Liver (tissue), 3 donors: ENCODE measurements around the gene C19orf44.

ENCODE experiments used
- FOXA1 ChIP-seq: IDR thresholded peaks from 2 replicates; pipeline ENCODE4 v1.6.1; 2016; ENCODE audit warnings: antibody characterized with exemption
- JUND ChIP-seq, 2 donors: IDR thresholded peaks; 2 replicates each; pipeline ENCODE4 v1.6.1; 2016; ENCODE audit warnings: antibody characterized with exemption in 2 of 2
- SP1 ChIP-seq: IDR thresholded peaks from 2 replicates; pipeline ENCODE4 v1.6.1; 2018; ENCODE audit warnings: antibody characterized with exemption, mild to moderate bottlenecking
- TAF1 ChIP-seq: conservative IDR thresholded peaks from 2 replicates; pipeline ENCODE4 v1.6.1; 2016; ENCODE audit warnings: antibody characterized with exemption, mild to moderate bottlenecking
- YY1 ChIP-seq: IDR thresholded peaks from 2 replicates; pipeline ENCODE4 v1.6.1; 2016; ENCODE audit warnings: antibody characterized with exemption, mild to moderate bottlenecking
- TF ChIP-seq, protein P1 (sequence below): fragments of 150-350 bp; IDR thresholded peaks from 2 replicates; pipeline ENCODE4 v1.5.1; 2017; ENCODE audit warnings: improper control_type of control experiment, low read depth, low read length; ENCODE audit not compliant: missing input control
- TF ChIP-seq, protein P2 (sequence below): IDR thresholded peaks from 2 replicates; pipeline ENCODE4 v1.6.1; 2016; ENCODE audit warnings: antibody characterized with exemption
- TF ChIP-seq, protein P3 (sequence below): IDR thresholded peaks from 2 replicates; pipeline ENCODE4 v1.6.1; 2016; ENCODE audit warnings: antibody characterized with exemption
- TF ChIP-seq, protein P4 (sequence below): IDR thresholded peaks from 2 replicates; pipeline ENCODE4 v1.6.1; 2016; ENCODE audit warnings: antibody characterized with exemption, mild to moderate bottlenecking
- donor health status: healthy.
- donor health status: healthy.

DNA sequence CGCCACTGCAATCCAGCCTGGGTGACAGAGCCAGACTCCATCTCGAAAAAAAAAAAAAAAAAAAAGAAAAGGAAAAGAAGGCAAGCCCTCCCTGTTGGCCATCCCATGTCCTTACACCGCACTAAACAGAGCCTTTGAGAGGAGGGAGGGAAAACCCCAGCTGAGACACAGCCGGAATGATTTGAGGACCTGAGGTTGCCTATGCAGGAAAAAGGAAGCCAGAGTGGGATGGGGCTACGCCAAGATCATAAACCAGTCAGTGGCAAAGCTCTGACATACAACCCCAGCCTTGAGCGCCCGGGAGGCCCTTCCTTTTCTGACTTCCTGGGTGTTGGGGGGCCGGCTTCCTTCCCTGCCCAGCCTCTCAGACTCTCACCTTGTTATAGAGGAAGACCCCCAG lies 58.6 kb downstream of the C19orf44 start:
- TF ChIP-seq, protein P1, sequence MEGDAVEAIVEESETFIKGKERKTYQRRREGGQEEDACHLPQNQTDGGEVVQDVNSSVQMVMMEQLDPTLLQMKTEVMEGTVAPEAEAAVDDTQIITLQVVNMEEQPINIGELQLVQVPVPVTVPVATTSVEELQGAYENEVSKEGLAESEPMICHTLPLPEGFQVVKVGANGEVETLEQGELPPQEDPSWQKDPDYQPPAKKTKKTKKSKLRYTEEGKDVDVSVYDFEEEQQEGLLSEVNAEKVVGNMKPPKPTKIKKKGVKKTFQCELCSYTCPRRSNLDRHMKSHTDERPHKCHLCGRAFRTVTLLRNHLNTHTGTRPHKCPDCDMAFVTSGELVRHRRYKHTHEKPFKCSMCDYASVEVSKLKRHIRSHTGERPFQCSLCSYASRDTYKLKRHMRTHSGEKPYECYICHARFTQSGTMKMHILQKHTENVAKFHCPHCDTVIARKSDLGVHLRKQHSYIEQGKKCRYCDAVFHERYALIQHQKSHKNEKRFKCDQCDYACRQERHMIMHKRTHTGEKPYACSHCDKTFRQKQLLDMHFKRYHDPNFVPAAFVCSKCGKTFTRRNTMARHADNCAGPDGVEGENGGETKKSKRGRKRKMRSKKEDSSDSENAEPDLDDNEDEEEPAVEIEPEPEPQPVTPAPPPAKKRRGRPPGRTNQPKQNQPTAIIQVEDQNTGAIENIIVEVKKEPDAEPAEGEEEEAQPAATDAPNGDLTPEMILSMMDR: no peak
- TF ChIP-seq, protein P2, sequence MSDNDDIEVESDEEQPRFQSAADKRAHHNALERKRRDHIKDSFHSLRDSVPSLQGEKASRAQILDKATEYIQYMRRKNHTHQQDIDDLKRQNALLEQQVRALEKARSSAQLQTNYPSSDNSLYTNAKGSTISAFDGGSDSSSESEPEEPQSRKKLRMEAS: no peak
- TF ChIP-seq TAF1: no peak
- TF ChIP-seq JUND (IDR thresholded peaks at IDR 0.05): no peak
- TF ChIP-seq FOXA1: no peak
- TF ChIP-seq SP1: no peak
- TF ChIP-seq, protein P3, sequence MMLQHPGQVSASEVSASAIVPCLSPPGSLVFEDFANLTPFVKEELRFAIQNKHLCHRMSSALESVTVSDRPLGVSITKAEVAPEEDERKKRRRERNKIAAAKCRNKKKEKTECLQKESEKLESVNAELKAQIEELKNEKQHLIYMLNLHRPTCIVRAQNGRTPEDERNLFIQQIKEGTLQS: no peak
- TF ChIP-seq, protein P4, sequence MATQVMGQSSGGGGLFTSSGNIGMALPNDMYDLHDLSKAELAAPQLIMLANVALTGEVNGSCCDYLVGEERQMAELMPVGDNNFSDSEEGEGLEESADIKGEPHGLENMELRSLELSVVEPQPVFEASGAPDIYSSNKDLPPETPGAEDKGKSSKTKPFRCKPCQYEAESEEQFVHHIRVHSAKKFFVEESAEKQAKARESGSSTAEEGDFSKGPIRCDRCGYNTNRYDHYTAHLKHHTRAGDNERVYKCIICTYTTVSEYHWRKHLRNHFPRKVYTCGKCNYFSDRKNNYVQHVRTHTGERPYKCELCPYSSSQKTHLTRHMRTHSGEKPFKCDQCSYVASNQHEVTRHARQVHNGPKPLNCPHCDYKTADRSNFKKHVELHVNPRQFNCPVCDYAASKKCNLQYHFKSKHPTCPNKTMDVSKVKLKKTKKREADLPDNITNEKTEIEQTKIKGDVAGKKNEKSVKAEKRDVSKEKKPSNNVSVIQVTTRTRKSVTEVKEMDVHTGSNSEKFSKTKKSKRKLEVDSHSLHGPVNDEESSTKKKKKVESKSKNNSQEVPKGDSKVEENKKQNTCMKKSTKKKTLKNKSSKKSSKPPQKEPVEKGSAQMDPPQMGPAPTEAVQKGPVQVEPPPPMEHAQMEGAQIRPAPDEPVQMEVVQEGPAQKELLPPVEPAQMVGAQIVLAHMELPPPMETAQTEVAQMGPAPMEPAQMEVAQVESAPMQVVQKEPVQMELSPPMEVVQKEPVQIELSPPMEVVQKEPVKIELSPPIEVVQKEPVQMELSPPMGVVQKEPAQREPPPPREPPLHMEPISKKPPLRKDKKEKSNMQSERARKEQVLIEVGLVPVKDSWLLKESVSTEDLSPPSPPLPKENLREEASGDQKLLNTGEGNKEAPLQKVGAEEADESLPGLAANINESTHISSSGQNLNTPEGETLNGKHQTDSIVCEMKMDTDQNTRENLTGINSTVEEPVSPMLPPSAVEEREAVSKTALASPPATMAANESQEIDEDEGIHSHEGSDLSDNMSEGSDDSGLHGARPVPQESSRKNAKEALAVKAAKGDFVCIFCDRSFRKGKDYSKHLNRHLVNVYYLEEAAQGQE: no peak
- TF ChIP-seq YY1: no peak
